Measurements from ENCODE around the gene TMPRSS3.

The TMPRSS3 gene

GRCh38 chr21:42377211-42377950 is 18.5 kb downstream of the TMPRSS3 start:
- no peak for TF ChIP-seq CTCF (IDR thresholded peaks at IDR 0.05)
- Histone ChIP-seq H3K4me1 (no peaks in the 10 kb centered on the region), H3K4me3 (ENCODE audit: low read depth, low read length) (no peak overlapping the region), H2AFZ (no peak overlapping the region), H3K27ac (no peak overlapping the region), H3K36me3 (ENCODE audit: control insufficient read depth, insufficient read depth, low read length) (no peaks in the 10 kb centered on the region), H3K4me2 (ENCODE audit: low read length) (no peak overlapping the region), H3K79me2 (no peaks in the 10 kb centered on the region), H3K9me3 (ENCODE audit: control insufficient read depth, low read length) (no peaks in the 10 kb centered on the region), H3K27me3 (ENCODE audit: control insufficient read depth, insufficient read depth, low read length) (no peaks in the 10 kb centered on the region), H3K9ac (no peak overlapping the region)

- Histone ChIP-seq H3K4me2 (ENCODE audit: low read length) (no peak overlapping the region), H3K9ac (no peak overlapping the region), H2AFZ (no peak overlapping the region), H3K27ac (no peak overlapping the region), H3K27me3 (ENCODE audit: control insufficient read depth, insufficient read depth, low read length) (no peaks in the 10 kb centered on the region), H3K36me3 (ENCODE audit: control insufficient read depth, insufficient read depth, low read length) (no peaks in the 10 kb centered on the region), H3K79me2 (no peaks in the 10 kb centered on the region), H3K4me3 (ENCODE audit: low read depth, low read length) (no peak overlapping the region), H3K9me3 (ENCODE audit: control insufficient read depth, low read length) (no peaks in the 10 kb centered on the region), H3K4me1 (no peaks in the 10 kb centered on the region)
- TF ChIP-seq CTCF (IDR thresholded peaks at IDR 0.05): no peak
Observed at GRCh38 chr21:42376338-42376982, 19.4 kb downstream of the TMPRSS3 start.

DNA sequence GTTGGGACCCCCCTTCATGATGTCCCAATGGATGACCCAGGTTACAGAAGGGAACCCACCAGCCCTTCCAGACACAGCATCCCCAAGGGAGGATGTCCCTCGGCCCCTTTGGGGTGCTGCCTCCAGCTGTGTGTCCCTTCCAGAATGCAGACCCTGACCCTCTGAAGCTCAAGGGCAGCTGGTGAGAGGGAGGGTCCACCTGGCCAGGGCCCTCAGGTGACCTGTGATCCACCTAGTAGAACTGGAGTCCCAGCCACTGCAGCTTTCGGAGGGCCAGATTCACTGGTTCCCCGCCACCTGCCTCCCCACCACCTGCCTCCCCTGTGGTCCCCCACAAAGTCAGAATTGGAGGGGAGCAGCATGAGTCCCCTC is 19.9 kb downstream of the TMPRSS3 start:
- no peak for TF ChIP-seq CTCF (IDR thresholded peaks at IDR 0.05)
- Histone ChIP-seq H3K79me2 (no peaks in the 10 kb centered on the region), H3K4me2 (ENCODE audit: low read length) (no peak overlapping the region), H3K4me3 (ENCODE audit: low read depth, low read length) (no peak overlapping the region), H3K27me3 (ENCODE audit: control insufficient read depth, insufficient read depth, low read length) (no peaks in the 10 kb centered on the region), H3K27ac (no peak overlapping the region), H3K36me3 (ENCODE audit: control insufficient read depth, insufficient read depth, low read length) (no peaks in the 10 kb centered on the region), H3K9me3 (ENCODE audit: control insufficient read depth, low read length) (no peaks in the 10 kb centered on the region), H3K4me1 (no peaks in the 10 kb centered on the region), H3K9ac (no peak overlapping the region), H2AFZ (no peak overlapping the region)

- H2AFZ ChIP-seq: no peak overlapping the region
- H3K27ac ChIP-seq: no peak overlapping the region
- H3K4me1 ChIP-seq: no peaks in the 10 kb centered on the region
- no peaks in the 10 kb centered on the region for H3K9me3 ChIP-seq (ENCODE audit: control insufficient read depth, low read length)
- H3K36me3 ChIP-seq (ENCODE audit: control insufficient read depth, insufficient read depth, low read length): no peaks in the 10 kb centered on the region
- no peak overlapping the region for H3K4me3 ChIP-seq (ENCODE audit: low read depth, low read length)
- no peak for TF ChIP-seq CTCF (IDR thresholded peaks at IDR 0.05)
- no peak overlapping the region for H3K9ac ChIP-seq
- no peak overlapping the region for H3K4me2 ChIP-seq (ENCODE audit: low read length)
- no peaks in the 10 kb centered on the region for H3K79me2 ChIP-seq
- H3K27me3 ChIP-seq (ENCODE audit: control insufficient read depth, insufficient read depth, low read length): no peaks in the 10 kb centered on the region
Observed at GRCh38 chr21:42375506-42375905, 20.3 kb downstream of the TMPRSS3 start.

All from parathyroid adenoma (tissue), 2 donors.